Measurements from ENCODE around the gene SEL1L. TPM values are rescaled to one million over a fixed set of nuclear protein-coding genes. Genes with fewer than 3 reads are reported as not detected.
A peak's percentile ranks its signal among the peaks of the same experiment; 100 is the strongest.

SEL1L gene
- total RNA-seq, 4 donors from 2014 or later, result 30.4 to 41.9 (median 34.0) TPM

GRCh38 chr14:81449114-81449513 is 84.5 kb downstream of the SEL1L start:
- DNase-seq (ENCODE audit: low spot score in 2 of 2), result peak in 1 of 2 donors; percentile 51
- WGBS, 2 donors, result 9 to 22% methylated on average over 4 of the region's 4 CpGs
- no peak overlapping the region for H3K4me3 ChIP-seq (ENCODE audit: low read depth, poor library complexity, severe bottlenecking)
- TF ChIP-seq POLR2A (IDR thresholded peaks at IDR 0.05) (no peak), CTCF (IDR thresholded peaks at IDR 0.05) (no peak)
- intact Hi-C loops (cut with DNase I; ENCODE audit: low total_unique reads), result no loop called here

DNA sequence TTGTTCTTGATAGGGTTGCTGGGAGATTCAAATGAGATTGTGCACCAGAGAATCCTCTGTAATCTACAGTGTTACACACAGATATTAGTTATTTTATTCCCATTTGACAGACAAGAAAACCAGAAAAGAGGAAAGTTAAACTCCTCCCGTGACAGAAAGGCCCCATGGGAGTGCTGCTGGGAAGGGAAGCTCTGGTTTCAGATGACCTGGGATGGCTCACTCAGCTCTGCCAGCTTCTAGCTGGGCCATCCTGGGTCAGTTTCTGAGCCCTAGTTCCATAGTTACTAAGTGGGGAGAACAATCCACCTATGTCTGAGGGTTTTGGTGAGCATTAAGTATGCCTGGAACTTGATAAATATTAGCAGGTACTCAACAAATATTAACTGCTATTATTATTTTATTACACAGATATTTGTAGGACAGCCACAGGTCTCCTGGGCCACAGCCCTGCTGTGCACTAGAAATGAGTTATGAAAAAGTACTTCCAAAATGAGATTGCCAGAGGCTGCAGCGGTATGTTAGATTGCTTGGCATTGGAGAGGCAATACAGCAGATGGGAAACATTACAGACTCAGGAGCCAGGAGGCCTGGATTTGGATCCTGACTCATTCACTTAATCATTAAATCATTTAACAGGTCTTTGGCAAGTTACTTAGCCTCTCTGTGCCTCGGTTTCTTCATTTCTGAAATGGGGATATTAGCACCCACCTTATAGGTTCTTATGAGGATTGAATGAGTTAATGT is 86.5 kb downstream of the SEL1L start:
- H3K4me3 ChIP-seq (ENCODE audit: low read depth, poor library complexity, severe bottlenecking), result no peak overlapping the region
- intact Hi-C loops (cut with DNase I; ENCODE audit: low total_unique reads), result no loop called here
- no peak for TF ChIP-seq CTCF (IDR thresholded peaks at IDR 0.05)
- TF ChIP-seq POLR2A (IDR thresholded peaks at IDR 0.05), result no peak
- 50 to 54% methylated on average over 3 of the region's 3 CpGs for WGBS, 2 donors
- DNase-seq (ENCODE audit: low spot score in 2 of 2), result no peak

GRCh38 chr14:81446279-81447007 is 87.2 kb downstream of the SEL1L start:
- no peak overlapping the region for H3K4me3 ChIP-seq (ENCODE audit: low read depth, poor library complexity, severe bottlenecking)
- no peak for TF ChIP-seq POLR2A (IDR thresholded peaks at IDR 0.05)
- TF ChIP-seq CTCF (IDR thresholded peaks at IDR 0.05), result no peak
- intact Hi-C loops (cut with DNase I; ENCODE audit: low total_unique reads), result no loop called here
- DNase-seq (ENCODE audit: low spot score in 2 of 2), result no peak
- WGBS, 2 donors, result 87% methylated on average over 9 of the region's 9 CpGs

GRCh38 chr14:81441626-81442134 is 92.0 kb downstream of the SEL1L start:
- intact Hi-C loops (cut with DNase I; ENCODE audit: low total_unique reads), result no loop called here
- TF ChIP-seq POLR2A (IDR thresholded peaks at IDR 0.05) (no peak), CTCF (IDR thresholded peaks at IDR 0.05) (no peak)
- no peak overlapping the region for H3K4me3 ChIP-seq (ENCODE audit: low read depth, poor library complexity, severe bottlenecking)
- no peak for DNase-seq (ENCODE audit: low spot score in 2 of 2)
- 76 to 79% methylated on average over 5 of the region's 5 CpGs for WGBS, 2 donors

GRCh38 chr14:81440041-81440440 is 93.6 kb downstream of the SEL1L start:
- intact Hi-C loops (cut with DNase I; ENCODE audit: low total_unique reads), result no loop called here
- H3K4me3 ChIP-seq (ENCODE audit: low read depth, poor library complexity, severe bottlenecking), result no peak overlapping the region
- TF ChIP-seq POLR2A (IDR thresholded peaks at IDR 0.05), result no peak
- TF ChIP-seq CTCF (IDR thresholded peaks at IDR 0.05), result no peak
- DNase-seq (ENCODE audit: low spot score in 2 of 2), result no peak
- 89 to 92% methylated on average over 3 of the region's 3 CpGs for WGBS, 2 donors

Data from lower leg skin (tissue), 4 donors.